PC-3 (cell line): Measurements from ENCODE around the gene PTGES3L. TPM values are rescaled to one million over a fixed set of nuclear protein-coding genes. Genes with fewer than 3 reads are reported as not detected.
A peak's percentile ranks its signal among the peaks of the same experiment; 100 is the strongest.

Experiments used
- ATAC-seq: fragments of 200-7000 bp; cut with Tn5 transposase; 2 replicates; pipeline ENCODE4 v1.9.1; 2020; ENCODE audit warnings: mild to moderate bottlenecking, moderate library complexity
- BruUV-seq: library from RNA; stranded (reverse); fragments of 400-500 nt; replicated peaks from 2 replicates; lab custom pipeline; 2021; lab: Mats Ljungman, UMichigan
- CTCF ChIA-PET: fragments of 300-600 bp; sonication (Branson Sonifier 250); formaldehyde crosslinking; loops from one replicate; lab custom pipeline; 2022; ENCODE audit warnings: antibody characterized with exemption; lab: Charles Lee
- POLR2A ChIA-PET: fragments of 300-600 bp; sonication (Branson Sonifier 250); formaldehyde crosslinking; loops from one replicate; lab custom pipeline; 2022; ENCODE audit warnings: antibody characterized with exemption; ENCODE audit not compliant: unreplicated experiment; lab: Charles Lee
- DNase-seq: peaks from one replicate; pipeline ENCODE4 v3.0.0-alpha.2; 2015
- H2AFZ ChIP-seq: fragments of 300-600 bp; sonication (generic); 2 replicates; pipeline ENCODE4 v1.6.0; 2016; ENCODE audit warnings: antibody characterized with exemption, low read length
- H3F3A ChIP-seq: fragments of 300-600 bp; sonication (generic); one replicate; pipeline ENCODE4 v1.6.0; 2017; ENCODE audit warnings: antibody characterized with exemption, low read length, control low read depth, mild to moderate bottlenecking; ENCODE audit not compliant: unreplicated experiment
- H3K27ac ChIP-seq: fragments of 300-600 bp; sonication (generic); 2 replicates; pipeline ENCODE4 v1.5.1; 2016; ENCODE audit warnings: mild to moderate bottlenecking, low read length
- H3K27me3 ChIP-seq: fragments of 300-600 bp; sonication (generic); 2 replicates; pipeline ENCODE4 v1.6.1; 2016; ENCODE audit warnings: low read length, mixed read lengths
- H3K36me3 ChIP-seq: fragments of 300-600 bp; sonication (generic); 2 replicates; pipeline ENCODE4 v1.6.1; 2016; ENCODE audit warnings: low read depth, mixed run types, low read length, mixed read lengths
- H3K4me1 ChIP-seq: fragments of 300-600 bp; sonication (generic); 2 replicates; pipeline ENCODE4 v1.5.1; 2016; ENCODE audit warnings: low read length; ENCODE audit not compliant: insufficient read depth
- H3K4me2 ChIP-seq: fragments of 300-600 bp; sonication (generic); 2 replicates; pipeline ENCODE4 v1.6.0; 2016; ENCODE audit warnings: low read length
- H3K4me3 ChIP-seq: fragments of 300-600 bp; sonication (generic); 2 replicates; pipeline ENCODE4 v1.5.1; 2016; ENCODE audit warnings: mild to moderate bottlenecking, low read length, mixed read lengths
- H3K79me2 ChIP-seq: fragments of 300-600 bp; sonication (generic); 2 replicates; pipeline ENCODE4 v1.6.1; 2017; ENCODE audit warnings: low read length, mixed read lengths
- H3K9ac ChIP-seq: fragments of 300-600 bp; sonication (generic); 2 replicates; pipeline ENCODE4 v1.6.0; 2016; ENCODE audit warnings: mild to moderate bottlenecking, low read length
- H3K9me2 ChIP-seq: fragments of 300-600 bp; sonication (generic); replicated peaks from 2 replicates; pipeline ENCODE4 v1.6.1; 2016; ENCODE audit warnings: mixed run types, low read length, mixed read lengths
- H3K9me3 ChIP-seq: fragments of 300-600 bp; sonication (generic); 2 replicates; pipeline ENCODE4 v1.6.1; 2016; ENCODE audit warnings: low read length, mixed read lengths
- H4K20me1 ChIP-seq: fragments of 300-600 bp; sonication (generic); 2 replicates; pipeline ENCODE4 v1.6.1; 2016; ENCODE audit warnings: low read length, mixed read lengths
- EZH2 ChIP-seq: fragments of 300-600 bp; sonication (generic); IDR thresholded peaks from one replicate; pipeline ENCODE4 v1.6.1; 2017; ENCODE audit warnings: antibody characterized with exemption, mild to moderate bottlenecking, low read length; ENCODE audit not compliant: unreplicated experiment
- EZH2phosphoT487 ChIP-seq: fragments of 300-600 bp; sonication (generic); IDR thresholded peaks from 2 replicates; pipeline ENCODE4 v1.6.1; 2018; ENCODE audit warnings: mild to moderate bottlenecking, antibody characterized with exemption, low read length, borderline replicate concordance
- intact Hi-C: fragments of 100-400 bp; cut with micrococcal nuclease; formaldehyde crosslinking; loops from 2 replicates; pipeline ENCODE4 v1.9.0; 2023
- total RNA-seq: library from RNA; depleted of rRNA; stranded (reverse); fragments of >200 nt; gene quantifications from 2 replicates; pipeline ENCODE4 v1.2.3, GENCODE V29; 2014
- TF ChIP-seq, protein P1 (sequence below): fragments of 300-600 bp; sonication (generic); conservative IDR thresholded peaks from 2 replicates; pipeline ENCODE4 v1.5.1; 2017; ENCODE audit warnings: antibody characterized with exemption, low read depth, mild to moderate bottlenecking, low read length

The PTGES3L gene
- total RNA-seq, 1 experiment from 2014 or later, result 0.55 TPM

DNA sequence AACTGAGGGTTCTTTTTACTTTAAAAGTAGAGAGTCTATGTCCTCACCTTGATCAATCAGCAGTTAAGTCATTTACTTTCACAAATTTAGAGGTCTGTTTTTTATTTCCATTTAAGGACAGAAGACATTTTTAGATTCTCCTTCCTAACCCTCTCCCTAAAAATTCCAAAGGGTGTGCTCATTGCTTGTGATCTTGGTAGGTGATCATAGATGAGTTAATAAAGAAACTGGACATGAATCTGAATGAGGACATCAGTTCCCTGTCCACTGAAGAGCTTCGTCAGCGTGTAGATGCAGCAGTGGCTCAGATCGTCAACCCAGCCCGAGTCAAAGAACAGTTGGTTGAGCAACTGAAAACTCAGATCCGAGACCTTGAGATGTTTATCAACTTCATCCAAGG, 9.3 kb upstream of the PTGES3L start:
- Histone ChIP-seq H3K9me3 (no peaks in the 10 kb centered on the region), H3K9ac (peak overlapping the region; percentile 33), H3F3A (peaks cover 22% of the 10 kb centered on the region), H3K27me3 (no peaks in the 10 kb centered on the region), H3K79me2 (peaks cover 27% of the 10 kb centered on the region), H3K9me2 (no peaks in the 10 kb centered on the region), H2AFZ (no peak overlapping the region), H3K4me2 (peak overlapping the region; percentile 72), H3K4me3 (peak overlapping the region; percentile 13; the same call in 1 of the 2 replicates), H4K20me1 (no peaks in the 10 kb centered on the region), H3K27ac (peak overlapping the region; percentile 94), H3K4me1 (peaks cover 33% of the 10 kb centered on the region), H3K36me3 (peaks cover 36% of the 10 kb centered on the region)
- TF ChIP-seq EZH2 (no peak), EZH2phosphoT487 (no peak)
- TF ChIP-seq, protein P1, sequence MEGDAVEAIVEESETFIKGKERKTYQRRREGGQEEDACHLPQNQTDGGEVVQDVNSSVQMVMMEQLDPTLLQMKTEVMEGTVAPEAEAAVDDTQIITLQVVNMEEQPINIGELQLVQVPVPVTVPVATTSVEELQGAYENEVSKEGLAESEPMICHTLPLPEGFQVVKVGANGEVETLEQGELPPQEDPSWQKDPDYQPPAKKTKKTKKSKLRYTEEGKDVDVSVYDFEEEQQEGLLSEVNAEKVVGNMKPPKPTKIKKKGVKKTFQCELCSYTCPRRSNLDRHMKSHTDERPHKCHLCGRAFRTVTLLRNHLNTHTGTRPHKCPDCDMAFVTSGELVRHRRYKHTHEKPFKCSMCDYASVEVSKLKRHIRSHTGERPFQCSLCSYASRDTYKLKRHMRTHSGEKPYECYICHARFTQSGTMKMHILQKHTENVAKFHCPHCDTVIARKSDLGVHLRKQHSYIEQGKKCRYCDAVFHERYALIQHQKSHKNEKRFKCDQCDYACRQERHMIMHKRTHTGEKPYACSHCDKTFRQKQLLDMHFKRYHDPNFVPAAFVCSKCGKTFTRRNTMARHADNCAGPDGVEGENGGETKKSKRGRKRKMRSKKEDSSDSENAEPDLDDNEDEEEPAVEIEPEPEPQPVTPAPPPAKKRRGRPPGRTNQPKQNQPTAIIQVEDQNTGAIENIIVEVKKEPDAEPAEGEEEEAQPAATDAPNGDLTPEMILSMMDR, result no peak
- ChIA-PET CTCF (no interaction called here), POLR2A (no interaction called here)
- intact Hi-C loops, result no loop called here
- ATAC-seq (no peak), DNase-seq (peak; percentile 35)
- no TSS peak for BruUV-seq

DNA sequence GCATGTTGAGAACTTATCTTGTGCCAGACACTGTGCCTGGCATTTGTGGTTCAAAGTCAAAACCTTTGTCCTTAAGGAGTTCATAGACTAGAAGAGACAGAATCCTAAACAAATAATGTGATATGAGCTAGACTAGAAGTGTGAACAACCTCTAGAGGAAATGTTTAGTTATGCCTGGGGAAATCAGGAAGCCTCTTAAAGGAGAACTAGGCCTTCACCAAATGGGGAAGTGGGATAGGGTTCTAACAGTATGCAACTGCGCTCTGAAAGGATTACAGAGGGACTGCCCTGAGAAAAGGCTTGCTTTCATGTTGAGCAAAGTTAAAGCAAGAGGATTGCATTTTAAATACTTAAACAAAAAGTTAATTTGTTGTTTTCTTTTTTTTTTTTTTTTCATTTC, 5.3 kb upstream of the PTGES3L start:
- Histone ChIP-seq H3K79me2 (peaks cover 59% of the 10 kb centered on the region), H3K4me3 (no peak overlapping the region), H3K4me2 (no peak overlapping the region), H2AFZ (no peak overlapping the region), H3K9ac (no peak overlapping the region), H3K27ac (no peak overlapping the region), H3K27me3 (no peaks in the 10 kb centered on the region), H4K20me1 (no peaks in the 10 kb centered on the region), H3F3A (peaks cover 9% of the 10 kb centered on the region), H3K36me3 (peaks cover 15% of the 10 kb centered on the region), H3K9me3 (no peaks in the 10 kb centered on the region), H3K4me1 (peaks cover 28% of the 10 kb centered on the region), H3K9me2 (no peaks in the 10 kb centered on the region)
- CTCF ChIA-PET, result no interaction called here
- intact Hi-C loops, result no loop called here
- TF ChIP-seq EZH2phosphoT487, result no peak
- TF ChIP-seq, protein P1, result no peak
- no peak for TF ChIP-seq EZH2
- ATAC-seq, result no peak
- POLR2A ChIA-PET, result no interaction called here
- no TSS peak for BruUV-seq
- no peak for DNase-seq

DNA sequence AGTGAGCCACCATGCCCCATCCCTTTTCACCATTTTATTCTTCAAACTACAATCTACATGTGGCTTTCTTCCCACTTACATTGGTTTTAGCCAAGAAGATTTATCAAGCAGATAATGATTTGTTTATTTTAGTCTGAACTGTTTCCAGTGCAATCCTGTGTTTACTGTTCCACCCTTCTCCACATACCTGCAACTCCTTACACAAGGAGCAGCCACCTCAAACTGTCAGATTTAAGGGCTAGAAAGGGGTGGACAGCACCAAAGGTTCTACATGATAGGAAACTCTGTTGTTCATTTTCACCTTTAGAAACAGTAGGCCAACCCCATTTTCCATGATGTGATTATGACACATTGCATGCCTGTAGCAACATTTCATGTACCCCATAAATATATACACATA, 2.4 kb upstream of the PTGES3L start:
- POLR2A ChIA-PET, result no interaction called here
- BruUV-seq, result no TSS peak
- H3K9me3 ChIP-seq, result no peaks in the 10 kb centered on the region
- H3K4me1 ChIP-seq, result peaks cover 18% of the 10 kb centered on the region
- no peaks in the 10 kb centered on the region for H4K20me1 ChIP-seq
- no peak overlapping the region for H3K9ac ChIP-seq
- H3K9me2 ChIP-seq, result no peaks in the 10 kb centered on the region
- H3K36me3 ChIP-seq, result peaks cover 6% of the 10 kb centered on the region; the same call in 1 of the 2 replicates
- peak overlapping the region; percentile 100; the same call in 1 of the 2 replicates for H3K4me2 ChIP-seq
- H2AFZ ChIP-seq, result no peak overlapping the region
- CTCF ChIA-PET, result interaction anchor here (0.6 kb wide), 1 partner anchor 15 kb away, joined by 20 read pairs; no protein-coding TSS in a partner anchor
- no peaks in the 10 kb centered on the region for H3K27me3 ChIP-seq
- intact Hi-C loops, result no loop called here
- peak overlapping the region; percentile 99; the same call in 1 of the 2 replicates for H3K4me3 ChIP-seq
- no peak for DNase-seq
- ATAC-seq, result no peak
- no peak overlapping the region for H3K27ac ChIP-seq
- peaks cover 69% of the 10 kb centered on the region for H3K79me2 ChIP-seq
- TF ChIP-seq EZH2phosphoT487 (no peak), EZH2 (no peak)
- TF ChIP-seq, protein P1, result no peak
- H3F3A ChIP-seq, result no peaks in the 10 kb centered on the region
